Measurements from ENCODE around the gene BCORL1. TPM values are rescaled to one million over a fixed set of nuclear protein-coding genes. Genes with fewer than 3 reads are reported as not detected.

Gene BCORL1
- total RNA-seq, 2 donors from 2014 or later: 8.0 to 10.8 TPM

DNA sequence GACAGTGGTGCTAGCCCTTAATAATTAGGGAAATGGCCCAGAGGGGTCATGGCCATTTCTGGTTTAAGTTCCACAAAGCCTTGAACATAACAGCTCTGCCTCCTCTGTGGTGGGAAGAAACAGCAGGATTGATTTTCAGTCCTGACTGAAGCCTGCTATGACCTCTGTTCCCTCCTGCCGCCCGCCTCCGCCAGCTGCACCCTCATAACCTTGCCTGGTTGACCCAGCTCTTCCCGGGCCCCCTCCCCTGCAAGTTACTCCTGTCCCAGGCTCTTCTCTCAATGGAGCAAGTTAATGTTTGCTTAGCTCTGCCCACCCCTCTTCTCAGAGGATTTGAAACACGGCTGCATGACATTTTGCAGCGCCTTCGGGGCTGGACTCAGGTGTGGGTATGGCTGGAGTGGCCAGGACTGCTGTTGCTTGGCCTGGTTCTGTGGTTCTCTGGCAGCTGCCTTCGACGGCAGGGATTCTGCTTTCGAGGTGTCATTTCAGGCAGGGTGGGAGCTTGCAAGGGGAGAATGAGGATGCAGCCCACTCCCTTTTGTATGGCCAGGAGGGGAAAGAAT lies 27.3 kb downstream of the BCORL1 start:
- H3K9me3 ChIP-seq (ENCODE audit: control insufficient read depth, low read length, poor library complexity, severe bottlenecking): no peaks in the 10 kb centered on the region
- no peak overlapping the region for H3K27ac Mint-ChIP-seq
- no peak overlapping the region for H3K4me3 Mint-ChIP-seq
- ATAC-seq (no peak), DNase-seq (no peak)
- H3K36me3 Mint-ChIP-seq (ENCODE audit: low read depth): no peaks in the 10 kb centered on the region
- H3K4me1 Mint-ChIP-seq: no peaks in the 10 kb centered on the region
- no peaks in the 10 kb centered on the region for H3K27me3 Mint-ChIP-seq

DNA sequence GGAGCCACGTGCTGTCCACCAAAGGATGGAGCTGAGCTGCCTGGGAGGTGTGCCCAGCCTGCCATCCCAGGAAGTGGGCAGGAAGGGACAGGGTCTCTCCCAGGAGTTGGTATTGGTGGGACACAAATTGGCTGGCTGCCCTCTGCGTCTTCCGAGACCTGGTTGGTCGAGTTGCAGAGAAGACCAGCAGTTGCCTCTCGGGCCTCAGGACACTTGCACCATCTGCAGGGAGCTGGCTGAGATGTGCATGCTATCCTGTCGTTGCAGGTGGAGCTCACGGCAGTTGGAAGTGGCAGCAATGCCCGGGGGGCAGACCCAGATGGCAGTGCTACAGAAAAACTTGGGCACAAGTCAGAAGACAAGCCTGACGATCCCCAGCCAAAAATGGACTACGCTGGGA lies 30.2 kb downstream of the BCORL1 start:
- Mint-ChIP-seq H3K27ac (no peak overlapping the region), H3K4me3 (no peak overlapping the region), H3K36me3 (ENCODE audit: low read depth) (no peaks in the 10 kb centered on the region), H3K4me1 (peaks cover 2% of the 10 kb centered on the region), H3K27me3 (no peaks in the 10 kb centered on the region)
- no peak for DNase-seq
- ATAC-seq: no peak
- no peaks in the 10 kb centered on the region for H3K9me3 ChIP-seq (ENCODE audit: control insufficient read depth, low read length, poor library complexity, severe bottlenecking)

GRCh38 chrX:130013661-130014060 lies 31.2 kb downstream of the BCORL1 start:
- Mint-ChIP-seq H3K36me3 (ENCODE audit: low read depth) (no peaks in the 10 kb centered on the region), H3K4me3 (peak overlapping the region; percentile 25), H3K4me1 (peaks cover 2% of the 10 kb centered on the region), H3K27ac (no peak overlapping the region), H3K27me3 (no peaks in the 10 kb centered on the region)
- DNase-seq (no peak), ATAC-seq (no peak)
- no peaks in the 10 kb centered on the region for H3K9me3 ChIP-seq (ENCODE audit: control insufficient read depth, low read length, poor library complexity, severe bottlenecking)

DNA sequence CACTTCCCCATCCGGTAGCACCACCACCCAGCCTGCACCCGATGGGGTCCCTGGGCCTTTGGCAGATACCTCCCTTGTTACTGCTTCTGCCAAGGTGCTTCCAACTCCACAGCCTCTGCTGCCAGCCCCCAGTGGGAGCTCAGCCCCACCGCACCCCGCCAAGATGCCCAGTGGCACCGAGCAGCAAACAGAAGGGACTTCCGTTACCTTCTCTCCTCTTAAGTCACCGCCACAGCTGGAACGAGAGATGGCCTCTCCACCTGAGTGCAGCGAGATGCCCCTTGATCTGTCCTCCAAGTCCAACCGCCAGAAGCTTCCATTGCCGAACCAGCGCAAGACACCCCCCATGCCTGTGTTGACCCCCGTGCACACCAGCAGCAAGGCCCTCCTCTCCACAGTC lies 31.9 kb downstream of the BCORL1 start:
- ATAC-seq: no peak
- no peaks in the 10 kb centered on the region for H3K9me3 ChIP-seq (ENCODE audit: control insufficient read depth, low read length, poor library complexity, severe bottlenecking)
- no peak for DNase-seq
- Mint-ChIP-seq H3K36me3 (ENCODE audit: low read depth) (no peaks in the 10 kb centered on the region), H3K27ac (no peak overlapping the region), H3K4me3 (no peak overlapping the region), H3K4me1 (peaks cover 2% of the 10 kb centered on the region), H3K27me3 (no peaks in the 10 kb centered on the region)

GRCh38 chrX:130014770-130015169 lies 32.3 kb downstream of the BCORL1 start:
- no peaks in the 10 kb centered on the region for H3K9me3 ChIP-seq (ENCODE audit: control insufficient read depth, low read length, poor library complexity, severe bottlenecking)
- H3K4me1 Mint-ChIP-seq: peaks cover 2% of the 10 kb centered on the region

GRCh38 chrX:130015181-130015580 lies 32.7 kb downstream of the BCORL1 start:
- H3K4me3 Mint-ChIP-seq: no peak overlapping the region
- no peaks in the 10 kb centered on the region for H3K9me3 ChIP-seq (ENCODE audit: control insufficient read depth, low read length, poor library complexity, severe bottlenecking)
- peak overlapping the region; percentile 68 for H3K27ac Mint-ChIP-seq
- H3K4me1 Mint-ChIP-seq: peaks cover 2% of the 10 kb centered on the region
- no peak for ATAC-seq
- H3K27me3 Mint-ChIP-seq: no peaks in the 10 kb centered on the region
- no peak for DNase-seq
- no peaks in the 10 kb centered on the region for H3K36me3 Mint-ChIP-seq (ENCODE audit: low read depth)

More at GRCh38 chrX:130014770-130015169, 32.3 kb downstream of the BCORL1 start:
- H3K27me3 Mint-ChIP-seq: no peaks in the 10 kb centered on the region
- ATAC-seq (no peak), DNase-seq (no peak)
- H3K36me3 Mint-ChIP-seq (ENCODE audit: low read depth): no peaks in the 10 kb centered on the region
- no peak overlapping the region for H3K27ac Mint-ChIP-seq
- no peak overlapping the region for H3K4me3 Mint-ChIP-seq

DNA sequence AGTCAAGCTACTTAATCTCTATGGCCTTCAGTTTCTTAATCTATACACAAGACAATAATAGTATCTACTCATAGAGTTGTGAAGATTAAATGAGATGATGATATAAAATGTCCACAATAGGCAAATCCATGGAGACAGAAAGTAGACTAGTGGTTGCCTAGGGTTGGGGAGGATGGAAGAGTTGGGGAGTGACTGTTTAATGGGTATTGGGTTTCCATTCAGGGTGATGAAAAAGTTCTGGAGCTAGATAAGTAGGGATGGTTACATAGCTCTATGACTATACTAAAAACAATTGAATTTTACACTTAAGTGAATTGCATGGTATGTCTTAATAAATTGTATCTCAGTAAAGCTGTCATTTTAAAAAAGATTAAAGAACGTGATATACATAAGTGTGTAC lies 35.7 kb downstream of the BCORL1 start:
- H3K27me3 Mint-ChIP-seq: no peaks in the 10 kb centered on the region
- DNase-seq (no peak), ATAC-seq (no peak)
- H3K4me1 Mint-ChIP-seq: peaks cover 2% of the 10 kb centered on the region
- H3K27ac Mint-ChIP-seq: peak overlapping the region; percentile 14
- no peak overlapping the region for H3K4me3 Mint-ChIP-seq
- H3K36me3 Mint-ChIP-seq (ENCODE audit: low read depth): no peaks in the 10 kb centered on the region
- no peaks in the 10 kb centered on the region for H3K9me3 ChIP-seq (ENCODE audit: control insufficient read depth, low read length, poor library complexity, severe bottlenecking)

DNA sequence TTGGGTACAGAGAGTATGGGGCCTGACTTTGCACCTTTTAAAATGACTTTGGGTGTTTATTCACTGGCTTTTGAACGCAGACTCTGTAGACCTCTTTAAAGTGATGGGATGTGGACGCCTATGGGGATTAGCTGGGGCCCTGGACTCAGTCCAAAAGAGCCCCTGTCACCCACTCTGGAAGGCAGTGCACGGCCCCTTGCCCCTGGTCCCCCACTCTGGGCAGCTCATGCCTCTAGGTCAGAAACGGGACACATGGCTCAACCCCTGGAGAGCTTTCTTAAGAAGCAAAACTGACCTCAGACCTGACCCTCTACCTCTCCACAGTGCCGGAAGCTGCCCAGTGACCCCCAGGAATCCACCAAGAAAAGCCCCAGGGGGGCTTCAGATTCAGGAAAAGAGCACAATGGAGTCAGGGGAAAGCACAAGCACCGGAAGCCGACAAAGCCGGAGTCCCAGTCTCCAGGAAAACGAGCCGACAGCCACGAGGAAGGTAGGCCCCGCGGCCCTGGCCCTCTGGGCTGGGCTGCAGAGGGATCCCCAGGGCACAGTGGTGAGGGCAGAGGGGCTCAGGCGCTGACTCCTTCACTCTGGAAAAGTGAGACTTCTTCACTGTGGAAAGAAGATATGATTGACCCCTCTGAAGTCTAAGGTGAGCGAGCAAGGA lies 38.4 kb downstream of the BCORL1 start:
- Mint-ChIP-seq H3K4me3 (no peak overlapping the region), H3K27me3 (no peaks in the 10 kb centered on the region), H3K27ac (no peak overlapping the region), H3K36me3 (ENCODE audit: low read depth) (no peaks in the 10 kb centered on the region), H3K4me1 (peaks cover 6% of the 10 kb centered on the region)
- no peak for DNase-seq
- no peak for ATAC-seq
- no peaks in the 10 kb centered on the region for H3K9me3 ChIP-seq (ENCODE audit: control insufficient read depth, low read length, poor library complexity, severe bottlenecking)

DNA sequence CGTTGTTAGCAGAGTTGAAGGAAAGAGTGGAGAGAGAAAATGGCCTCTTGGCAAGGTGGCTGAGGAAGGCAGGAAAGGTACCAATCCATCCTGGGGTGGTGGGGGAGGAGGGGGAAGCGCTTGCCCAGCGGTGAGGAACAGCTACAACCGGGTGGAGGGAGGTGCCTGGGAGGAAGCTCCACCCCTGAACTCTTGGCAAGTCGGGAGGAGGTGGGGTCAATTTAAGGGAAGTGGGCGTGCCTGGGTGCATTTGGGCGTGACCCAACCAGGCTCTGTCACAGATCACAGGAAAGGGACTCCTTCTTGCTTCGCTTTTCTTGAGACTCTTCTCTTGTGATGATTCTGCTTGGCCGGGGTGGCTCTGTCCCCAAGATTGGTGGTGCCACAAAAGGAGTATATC lies 41.7 kb downstream of the BCORL1 start:
- Mint-ChIP-seq H3K27me3 (no peaks in the 10 kb centered on the region), H3K36me3 (ENCODE audit: low read depth) (no peaks in the 10 kb centered on the region), H3K4me3 (peak overlapping the region; percentile 62), H3K27ac (peak overlapping the region; percentile 56), H3K4me1 (peaks cover 4% of the 10 kb centered on the region)
- no peaks in the 10 kb centered on the region for H3K9me3 ChIP-seq (ENCODE audit: control insufficient read depth, low read length, poor library complexity, severe bottlenecking)
- ATAC-seq: peak; percentile 100
- peak; percentile 61 to 73 (median 61) for DNase-seq

GRCh38 chrX:130025256-130025655 lies 42.8 kb downstream of the BCORL1 start:
- DNase-seq: no peak
- Mint-ChIP-seq H3K36me3 (ENCODE audit: low read depth) (no peaks in the 10 kb centered on the region), H3K27ac (peak overlapping the region; percentile 56), H3K4me3 (no peak overlapping the region), H3K4me1 (peaks cover 4% of the 10 kb centered on the region), H3K27me3 (no peaks in the 10 kb centered on the region)
- ATAC-seq: no peak
- no peaks in the 10 kb centered on the region for H3K9me3 ChIP-seq (ENCODE audit: control insufficient read depth, low read length, poor library complexity, severe bottlenecking)

DNA sequence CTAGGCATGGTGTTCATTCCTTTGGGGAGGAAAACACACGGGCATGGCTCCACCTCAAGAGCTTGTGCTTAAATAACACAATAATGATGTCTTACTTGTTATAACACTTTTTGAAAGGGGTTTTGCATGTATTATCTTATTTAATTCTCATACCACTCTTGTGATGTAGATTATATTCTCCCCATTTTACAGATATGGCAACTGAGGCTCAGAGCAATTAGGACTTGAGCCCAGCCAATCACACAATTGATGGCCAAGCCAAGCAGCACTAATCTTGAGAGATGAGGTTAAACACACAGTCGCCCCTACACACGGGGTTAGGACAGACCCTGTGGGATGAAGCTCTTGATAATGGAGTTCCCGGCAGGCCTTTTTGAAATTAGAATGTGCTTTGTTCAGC lies 45.1 kb downstream of the BCORL1 start:
- no peaks in the 10 kb centered on the region for H3K36me3 Mint-ChIP-seq (ENCODE audit: low read depth)
- no peak for DNase-seq
- no peak overlapping the region for H3K4me3 Mint-ChIP-seq
- peaks cover 4% of the 10 kb centered on the region for H3K4me1 Mint-ChIP-seq
- H3K27ac Mint-ChIP-seq: no peak overlapping the region
- ATAC-seq: no peak
- H3K27me3 Mint-ChIP-seq: no peaks in the 10 kb centered on the region
- no peaks in the 10 kb centered on the region for H3K9me3 ChIP-seq (ENCODE audit: control insufficient read depth, low read length, poor library complexity, severe bottlenecking)

- no peak for ATAC-seq
- Mint-ChIP-seq H3K4me1 (peaks cover 4% of the 10 kb centered on the region), H3K27me3 (no peaks in the 10 kb centered on the region), H3K27ac (no peak overlapping the region), H3K4me3 (no peak overlapping the region), H3K36me3 (ENCODE audit: low read depth) (no peaks in the 10 kb centered on the region)
- peak; percentile 30 to 42 (median 36) for DNase-seq
- no peaks in the 10 kb centered on the region for H3K9me3 ChIP-seq (ENCODE audit: control insufficient read depth, low read length, poor library complexity, severe bottlenecking)
Observed at GRCh38 chrX:130028196-130028595, 45.8 kb downstream of the BCORL1 start.

DNA sequence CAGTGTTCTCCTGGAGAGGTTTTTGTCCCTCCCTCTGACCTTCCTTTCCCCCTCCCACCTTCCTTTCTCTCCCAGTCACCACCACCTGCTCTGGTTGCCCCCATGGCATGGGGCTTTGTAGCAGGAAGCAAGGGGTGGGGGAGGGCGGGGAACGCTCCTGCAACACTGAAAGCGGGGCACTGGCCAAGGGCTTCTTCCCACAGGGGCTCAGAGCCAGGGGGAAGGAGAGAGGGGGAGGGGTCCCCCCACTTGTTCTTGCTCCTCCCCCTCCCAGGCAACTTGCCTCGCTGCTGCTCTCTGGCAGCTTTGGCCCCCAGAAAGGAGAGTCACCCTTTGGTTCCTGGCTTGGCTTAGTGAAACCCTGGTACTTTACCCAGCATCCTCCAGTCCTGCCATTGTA lies 48.4 kb downstream of the BCORL1 start:
- H3K27ac Mint-ChIP-seq: no peak overlapping the region
- no peaks in the 10 kb centered on the region for H3K27me3 Mint-ChIP-seq
- no peaks in the 10 kb centered on the region for H3K4me1 Mint-ChIP-seq
- H3K4me3 Mint-ChIP-seq: no peak overlapping the region
- H3K36me3 Mint-ChIP-seq (ENCODE audit: low read depth): no peaks in the 10 kb centered on the region
- no peak for DNase-seq
- no peaks in the 10 kb centered on the region for H3K9me3 ChIP-seq (ENCODE audit: control insufficient read depth, low read length, poor library complexity, severe bottlenecking)
- no peak for ATAC-seq

GRCh38 chrX:130032552-130032951 lies 50.1 kb downstream of the BCORL1 start:
- no peaks in the 10 kb centered on the region for H3K9me3 ChIP-seq (ENCODE audit: control insufficient read depth, low read length, poor library complexity, severe bottlenecking)
- no peaks in the 10 kb centered on the region for H3K36me3 Mint-ChIP-seq (ENCODE audit: low read depth)
- DNase-seq: no peak
- H3K27me3 Mint-ChIP-seq: no peaks in the 10 kb centered on the region
- H3K27ac Mint-ChIP-seq: no peak overlapping the region
- H3K4me3 Mint-ChIP-seq: no peak overlapping the region
- H3K4me1 Mint-ChIP-seq: no peaks in the 10 kb centered on the region
- ATAC-seq: no peak

Data from T-helper 17 cell (primary cell).